Medulla oblongata (tissue), 1 donor: ENCODE results near the gene EDNRA.
"Not testable (repeated sequence)": the region's sequence is repeated elsewhere in the genome, so short reads cannot be mapped to it uniquely, and the experiment has no call there.

Experiments used
- DNase-seq: peaks from one replicate; pipeline ENCODE4 v3.0.0-alpha.2; 2015; ENCODE audit errors: extremely low spot score

The EDNRA gene

GRCh38 chr4:147480891-147481576 lies at the start of gene EDNRA:
EDNRA (plus strand) TSS chr4:147481097; CDS start chr4:147485682, 4,585 bp downstream.
- no peak for DNase-seq

- not testable (repeated sequence) for DNase-seq
Measured at GRCh38 chr4:147434370-147434769, 46.5 kb upstream of the EDNRA start.

DNA sequence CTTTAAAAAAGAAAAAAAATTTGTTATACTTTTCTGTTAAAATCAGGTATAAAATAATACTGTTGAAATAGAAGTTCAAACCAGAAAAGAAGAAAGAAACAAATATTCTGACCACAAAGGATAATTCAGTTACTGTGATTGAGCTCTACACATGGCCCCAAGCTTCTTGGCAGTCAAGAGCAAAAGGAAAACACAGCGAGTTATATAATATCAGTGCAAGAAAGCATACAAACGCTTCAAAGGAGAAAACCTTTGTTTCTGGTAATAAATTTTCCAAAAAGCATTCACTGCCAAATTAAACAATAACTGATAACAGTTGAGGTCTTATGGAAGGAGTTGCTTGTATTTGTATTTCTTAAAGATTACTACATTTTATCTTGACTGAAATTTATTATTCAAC lies 40.5 kb upstream of the EDNRA start:
- DNase-seq = no peak

DNA sequence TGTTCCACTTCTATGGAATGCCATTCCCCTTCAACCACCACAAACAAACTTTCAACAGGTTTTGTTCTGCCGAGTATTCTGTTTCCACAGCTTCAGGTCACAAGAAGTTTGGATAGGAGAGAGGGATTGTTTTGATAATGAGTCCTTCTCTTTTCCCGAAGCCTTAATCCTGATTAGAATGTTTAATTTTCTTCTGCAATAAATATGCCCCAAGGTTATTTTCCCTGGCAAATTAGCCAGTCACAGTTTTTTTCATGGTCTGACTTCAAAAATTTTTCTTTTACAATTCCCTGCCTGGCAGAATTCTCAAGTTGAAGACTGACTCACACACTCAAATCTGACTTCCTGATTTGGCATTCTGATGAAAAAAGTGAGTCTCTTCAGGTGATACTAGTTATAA lies 33.1 kb upstream of the EDNRA start:
- DNase-seq = no peak

DNA sequence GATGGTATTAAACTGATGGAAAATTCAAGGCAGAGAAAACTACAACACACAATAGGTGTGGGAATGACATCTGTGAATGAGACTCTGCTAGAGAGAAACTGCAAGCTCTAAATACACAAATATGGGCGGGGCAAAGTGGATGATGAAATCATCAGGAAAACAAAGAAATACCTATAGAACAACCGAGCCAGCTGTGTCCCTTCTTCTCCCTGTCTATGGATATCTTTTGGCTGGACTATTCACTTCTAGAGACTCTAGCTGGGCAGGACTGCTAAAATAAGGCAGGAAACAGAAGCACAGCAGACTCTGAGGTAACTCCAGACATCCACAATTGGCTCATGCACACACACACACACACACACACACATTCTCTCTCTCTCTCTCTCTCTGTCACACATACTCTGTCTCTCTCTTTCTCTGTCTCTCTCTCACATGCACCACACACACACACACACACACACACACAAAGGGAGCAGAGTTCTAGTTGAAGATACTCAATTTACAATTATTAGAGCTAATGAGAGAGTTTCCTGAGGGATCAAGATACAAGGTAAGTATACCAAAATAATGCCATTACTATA lies 27.2 kb upstream of the EDNRA start:
- DNase-seq = no peak

- no peak for DNase-seq
Measured at GRCh38 chr4:147456706-147457105, 24.2 kb upstream of the EDNRA start.

GRCh38 chr4:147461161-147461560 lies 19.7 kb upstream of the EDNRA start:
- DNase-seq = no peak

GRCh38 chr4:147463065-147463464 lies 17.8 kb upstream of the EDNRA start:
- no peak for DNase-seq

DNA sequence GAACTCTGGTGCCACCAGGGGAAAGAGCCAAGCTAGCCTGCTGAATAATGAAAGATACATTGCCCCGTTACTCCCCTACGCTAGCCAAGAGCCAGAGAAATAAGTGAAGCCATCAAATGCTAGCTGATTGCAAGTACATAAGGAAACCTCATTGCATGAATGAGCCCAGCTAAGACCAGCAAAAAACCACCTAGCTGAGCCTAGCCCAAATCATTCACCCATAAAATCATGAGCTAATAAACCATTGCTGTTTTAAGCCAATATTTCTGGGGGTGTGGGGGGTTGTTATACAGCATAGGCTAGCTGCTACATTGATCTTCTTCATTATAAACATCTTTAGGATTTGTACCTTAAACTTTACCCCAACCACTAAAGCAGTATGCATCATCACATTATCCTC lies 15.4 kb upstream of the EDNRA start:
- no peak for DNase-seq

DNA sequence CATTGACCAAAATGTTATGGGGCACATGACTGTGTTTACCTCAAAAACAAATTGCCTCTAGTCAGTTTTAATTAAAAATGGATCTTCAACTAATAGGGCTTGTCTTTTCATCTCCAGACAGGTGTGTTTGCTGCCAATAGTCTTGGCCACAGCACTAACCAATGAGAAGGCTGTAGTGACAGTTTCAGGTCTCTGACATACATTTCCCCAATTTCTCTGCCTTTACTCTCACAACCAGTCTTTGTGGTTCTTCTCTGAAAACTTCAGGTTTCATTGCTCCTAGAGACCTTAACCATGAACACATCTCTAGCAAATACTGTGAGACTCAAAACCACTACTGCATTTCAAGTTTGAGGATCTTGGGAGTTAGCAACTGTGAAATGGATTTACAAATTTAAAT lies 3.5 kb upstream of the EDNRA start:
- no peak for DNase-seq

DNA sequence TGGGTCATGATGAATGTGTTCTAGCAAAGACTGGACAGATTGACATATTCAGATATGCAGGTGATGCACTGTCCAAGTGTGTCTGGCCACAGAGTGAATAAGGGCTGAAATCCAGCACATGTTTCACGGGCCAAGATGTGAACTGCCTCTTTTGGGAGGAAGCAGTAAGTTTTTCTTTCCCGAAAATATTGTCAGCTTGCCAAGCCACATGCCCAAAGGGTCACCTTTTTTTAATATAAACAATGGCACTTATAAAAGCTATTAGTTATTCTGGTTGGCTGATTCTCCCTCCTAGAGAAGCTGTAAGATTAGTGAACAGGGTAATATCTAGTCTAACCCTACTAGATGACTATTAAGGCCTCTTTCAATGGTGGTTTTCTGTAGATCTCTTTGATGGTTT lies 1.5 kb upstream of the EDNRA start:
- no peak for DNase-seq

DNA sequence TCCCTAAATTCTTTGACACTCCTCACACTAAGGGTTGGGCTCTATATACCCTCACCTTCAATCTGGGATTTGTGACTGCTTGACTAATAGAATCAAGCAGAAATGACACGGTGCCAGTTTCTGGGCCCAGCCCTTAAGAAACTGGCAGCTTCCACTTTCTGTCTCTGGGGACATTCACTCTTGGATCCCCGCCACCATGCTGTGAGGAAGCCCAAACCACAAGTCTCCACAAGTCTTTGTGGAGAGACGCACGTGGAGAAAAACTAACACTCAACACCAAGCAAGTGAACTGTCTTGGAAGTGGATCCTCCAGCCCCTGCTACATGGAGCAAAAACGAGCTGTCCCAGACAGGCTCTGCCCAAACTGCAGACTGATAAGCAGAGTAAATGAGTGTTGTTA lies 1.1 kb upstream of the EDNRA start:
- DNase-seq = no peak

DNA sequence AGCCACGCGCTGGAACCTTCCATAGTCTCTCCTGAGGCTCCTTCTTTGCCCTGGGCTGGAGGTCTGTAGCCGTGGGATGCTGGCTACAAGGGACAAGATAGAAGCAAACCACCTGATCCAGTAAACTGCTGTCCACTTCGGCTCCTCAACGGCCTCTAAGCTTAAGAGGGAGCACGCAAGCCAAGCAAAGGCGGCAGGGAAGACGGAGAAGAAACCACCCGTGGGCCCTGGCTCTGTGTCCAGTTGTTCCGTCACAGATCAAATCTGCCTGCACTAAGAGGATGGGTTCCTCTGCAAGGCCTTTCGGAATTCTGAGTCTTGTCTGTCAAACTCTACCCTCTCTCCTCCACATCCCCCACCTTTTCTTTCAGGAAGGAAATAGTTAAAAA lies 401 bp upstream of the EDNRA start:
- DNase-seq = no peak

- no peak for DNase-seq
Measured at GRCh38 chr4:147481577-147482109, 746 bp downstream of the EDNRA start.

- no peak for DNase-seq
Measured at GRCh38 chr4:147482281-147482680, 1.4 kb downstream of the EDNRA start.

- no peak for DNase-seq
Measured at GRCh38 chr4:147485167-147485566, 4.3 kb downstream of the EDNRA start.

GRCh38 chr4:147487616-147488015 lies 6.7 kb downstream of the EDNRA start:
- DNase-seq = no peak

GRCh38 chr4:147488556-147488955 lies 7.7 kb downstream of the EDNRA start:
- DNase-seq = no peak

GRCh38 chr4:147491086-147491485 lies 10.2 kb downstream of the EDNRA start:
- no peak for DNase-seq

- no peak for DNase-seq
Measured at GRCh38 chr4:147492306-147492705, 11.4 kb downstream of the EDNRA start.

DNA sequence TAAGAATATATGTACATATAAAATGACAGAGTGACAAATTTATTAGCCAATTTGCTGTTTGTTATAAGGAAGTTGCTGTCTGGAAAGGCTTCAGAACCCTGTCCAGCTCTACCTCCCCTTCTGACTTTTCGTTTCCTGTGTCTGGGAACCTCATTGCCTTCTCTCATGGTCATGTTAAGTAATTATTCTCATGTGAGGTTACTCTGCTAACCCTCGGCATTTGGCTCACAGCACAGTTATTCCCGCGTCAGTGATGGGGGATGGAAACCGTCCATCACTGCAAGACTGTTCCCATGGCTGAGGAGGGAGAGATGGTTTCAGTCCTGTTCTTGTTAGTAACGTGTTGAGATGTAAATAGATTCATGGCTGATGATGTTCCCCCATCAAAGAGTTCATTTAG lies 11.9 kb downstream of the EDNRA start:
- no peak for DNase-seq

DNA sequence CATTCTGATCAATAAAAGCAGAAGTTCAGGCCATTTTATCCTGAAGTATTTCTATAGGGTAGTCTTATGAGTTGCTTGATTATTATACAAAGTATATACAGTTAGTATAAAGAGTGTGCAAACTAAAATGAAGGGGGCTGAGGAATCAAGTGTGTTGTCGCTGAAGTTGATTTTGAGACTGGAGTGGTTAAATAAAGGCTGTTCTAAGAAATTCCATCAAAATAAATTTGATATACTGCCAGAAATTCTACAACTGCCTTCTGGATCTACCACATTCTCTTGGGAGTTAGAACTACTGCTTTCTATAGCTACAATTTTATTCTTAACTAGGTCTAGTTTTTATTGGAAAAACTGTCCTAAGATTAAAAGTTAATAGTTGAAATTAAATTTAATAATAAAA lies 12.4 kb downstream of the EDNRA start:
- no peak for DNase-seq

DNA sequence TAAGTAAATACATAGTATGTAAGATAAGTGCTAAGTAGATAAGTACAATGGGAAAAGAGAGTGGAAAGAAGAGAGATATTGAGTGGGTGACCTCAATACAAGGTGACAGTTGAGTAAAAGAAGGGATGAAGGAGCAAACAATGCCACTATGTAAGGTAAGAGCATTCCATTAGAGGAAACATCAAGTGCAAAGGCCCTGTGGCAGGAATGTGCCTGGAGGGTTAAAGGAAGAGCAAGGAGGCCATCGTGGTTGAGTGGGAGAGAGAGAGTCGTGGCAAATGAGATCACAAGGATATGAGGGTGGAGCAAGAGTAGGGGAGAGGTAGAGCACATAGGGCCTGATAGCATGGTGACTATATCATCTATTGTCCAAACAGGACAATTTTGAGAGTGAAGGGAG lies 13.4 kb downstream of the EDNRA start:
- no peak for DNase-seq

- DNase-seq = no peak
Measured at GRCh38 chr4:147496500-147496899, 15.6 kb downstream of the EDNRA start.
